ENCODE results near the gene MEOX1. TPM values are rescaled to one million over a fixed set of nuclear protein-coding genes. Genes with fewer than 3 reads are reported as not detected.

The MEOX1 gene
- total RNA-seq, 1 experiment from 2014 or later, result not detected

DNA sequence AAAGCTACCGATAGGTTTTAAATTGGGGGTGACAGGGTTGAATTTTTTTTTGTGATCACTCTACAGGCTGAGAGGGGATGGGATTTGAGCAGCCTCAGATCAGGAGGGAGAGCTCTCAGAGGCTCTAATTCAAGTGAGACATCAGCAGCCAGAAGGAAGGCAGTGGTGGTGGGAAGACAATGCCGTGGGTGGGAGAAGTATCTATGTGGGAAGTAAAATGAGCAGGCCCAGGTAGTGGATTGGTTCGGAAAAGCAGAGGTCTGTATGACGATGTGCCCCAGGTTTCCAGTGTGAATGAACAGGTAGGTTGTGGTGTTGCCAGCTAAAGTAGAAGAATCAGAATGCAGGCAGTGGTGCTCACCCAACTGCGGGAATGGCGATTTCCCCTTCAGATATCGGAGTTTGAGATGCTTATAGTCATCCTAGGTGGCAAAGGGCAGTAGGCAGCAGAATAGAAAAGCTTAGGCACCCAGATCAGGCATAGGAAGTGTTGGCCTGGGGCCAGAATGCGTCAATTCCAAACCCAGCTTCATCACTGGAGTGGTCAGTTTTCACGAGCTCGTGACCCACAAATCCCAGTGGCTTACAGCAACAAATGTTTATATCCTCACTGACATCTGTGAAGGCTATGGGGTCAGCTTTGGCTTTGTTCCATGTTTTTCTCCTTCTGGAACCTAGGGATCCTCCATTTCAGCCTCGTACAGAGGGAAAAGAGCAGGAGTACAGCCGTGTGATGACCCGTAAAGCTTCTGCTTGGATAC is 24.0 kb downstream of the MEOX1 start:
- no TSS peak for BruUV-seq (replicated peaks)
- no peak overlapping the region for H3K27ac Mint-ChIP-seq (ENCODE audit: unreplicated experiment)
- no peak for DNase-seq
- TF ChIP-seq, protein P1, sequence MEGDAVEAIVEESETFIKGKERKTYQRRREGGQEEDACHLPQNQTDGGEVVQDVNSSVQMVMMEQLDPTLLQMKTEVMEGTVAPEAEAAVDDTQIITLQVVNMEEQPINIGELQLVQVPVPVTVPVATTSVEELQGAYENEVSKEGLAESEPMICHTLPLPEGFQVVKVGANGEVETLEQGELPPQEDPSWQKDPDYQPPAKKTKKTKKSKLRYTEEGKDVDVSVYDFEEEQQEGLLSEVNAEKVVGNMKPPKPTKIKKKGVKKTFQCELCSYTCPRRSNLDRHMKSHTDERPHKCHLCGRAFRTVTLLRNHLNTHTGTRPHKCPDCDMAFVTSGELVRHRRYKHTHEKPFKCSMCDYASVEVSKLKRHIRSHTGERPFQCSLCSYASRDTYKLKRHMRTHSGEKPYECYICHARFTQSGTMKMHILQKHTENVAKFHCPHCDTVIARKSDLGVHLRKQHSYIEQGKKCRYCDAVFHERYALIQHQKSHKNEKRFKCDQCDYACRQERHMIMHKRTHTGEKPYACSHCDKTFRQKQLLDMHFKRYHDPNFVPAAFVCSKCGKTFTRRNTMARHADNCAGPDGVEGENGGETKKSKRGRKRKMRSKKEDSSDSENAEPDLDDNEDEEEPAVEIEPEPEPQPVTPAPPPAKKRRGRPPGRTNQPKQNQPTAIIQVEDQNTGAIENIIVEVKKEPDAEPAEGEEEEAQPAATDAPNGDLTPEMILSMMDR (IDR thresholded peaks at IDR 0.05; ENCODE audit: unreplicated experiment), result no peak
- CTCF ChIA-PET, result interaction anchor here (0.6 to 0.8 kb wide), 3 partner anchors 47 to 68 kb away, joined by 3 read pairs; no protein-coding TSS in a partner anchor
- peaks cover 83% of the 10 kb centered on the region for H3K27me3 Mint-ChIP-seq (ENCODE audit: unreplicated experiment)
- no peaks in the 10 kb centered on the region for H3K4me1 Mint-ChIP-seq (ENCODE audit: low read depth, unreplicated experiment)
- H3K9me3 Mint-ChIP-seq (ENCODE audit: low read depth, unreplicated experiment), result no peaks in the 10 kb centered on the region
- H3K36me3 Mint-ChIP-seq (ENCODE audit: insufficient read depth, unreplicated experiment), result no peaks in the 10 kb centered on the region
- no peak overlapping the region for H3K4me3 Mint-ChIP-seq (ENCODE audit: low read depth, unreplicated experiment)
- intact Hi-C loops (cut with micrococcal nuclease; ENCODE audit: unreplicated experiment), result no loop called here

- TF ChIP-seq, protein P1 (IDR thresholded peaks at IDR 0.05; ENCODE audit: unreplicated experiment), result no peak
- H3K27ac Mint-ChIP-seq (ENCODE audit: unreplicated experiment), result no peak overlapping the region
- BruUV-seq (replicated peaks), result no TSS peak
- no peaks in the 10 kb centered on the region for H3K36me3 Mint-ChIP-seq (ENCODE audit: insufficient read depth, unreplicated experiment)
- intact Hi-C loops (cut with micrococcal nuclease; ENCODE audit: unreplicated experiment), result no loop called here
- no peak overlapping the region for H3K4me3 Mint-ChIP-seq (ENCODE audit: low read depth, unreplicated experiment)
- CTCF ChIA-PET, result no interaction called here
- H3K27me3 Mint-ChIP-seq (ENCODE audit: unreplicated experiment), result peaks cover 92% of the 10 kb centered on the region
- H3K4me1 Mint-ChIP-seq (ENCODE audit: low read depth, unreplicated experiment), result no peaks in the 10 kb centered on the region
- no peaks in the 10 kb centered on the region for H3K9me3 Mint-ChIP-seq (ENCODE audit: low read depth, unreplicated experiment)
- no peak for DNase-seq
These were observed 25.3 kb downstream of the MEOX1 start for GRCh38 chr17:43636426-43636825.

- no TSS peak for BruUV-seq (replicated peaks)
- Mint-ChIP-seq H3K27me3 (ENCODE audit: unreplicated experiment) (peaks cover 96% of the 10 kb centered on the region), H3K4me1 (ENCODE audit: low read depth, unreplicated experiment) (no peaks in the 10 kb centered on the region), H3K4me3 (ENCODE audit: low read depth, unreplicated experiment) (no peak overlapping the region), H3K9me3 (ENCODE audit: low read depth, unreplicated experiment) (no peaks in the 10 kb centered on the region), H3K36me3 (ENCODE audit: insufficient read depth, unreplicated experiment) (no peaks in the 10 kb centered on the region), H3K27ac (ENCODE audit: unreplicated experiment) (no peak overlapping the region)
- TF ChIP-seq, protein P1 (IDR thresholded peaks at IDR 0.05; ENCODE audit: unreplicated experiment), result no peak
- no peak for DNase-seq
- CTCF ChIA-PET, result interaction anchor here (0.6 to 1.4 kb wide), 3 partner anchors 9 to 110 kb away, joined by 3 to 6 read pairs (median 3); no protein-coding TSS in a partner anchor
- intact Hi-C loops (cut with micrococcal nuclease; ENCODE audit: unreplicated experiment), result no loop called here
These were observed 27.1 kb downstream of the MEOX1 start for GRCh38 chr17:43634591-43635125.

DNA sequence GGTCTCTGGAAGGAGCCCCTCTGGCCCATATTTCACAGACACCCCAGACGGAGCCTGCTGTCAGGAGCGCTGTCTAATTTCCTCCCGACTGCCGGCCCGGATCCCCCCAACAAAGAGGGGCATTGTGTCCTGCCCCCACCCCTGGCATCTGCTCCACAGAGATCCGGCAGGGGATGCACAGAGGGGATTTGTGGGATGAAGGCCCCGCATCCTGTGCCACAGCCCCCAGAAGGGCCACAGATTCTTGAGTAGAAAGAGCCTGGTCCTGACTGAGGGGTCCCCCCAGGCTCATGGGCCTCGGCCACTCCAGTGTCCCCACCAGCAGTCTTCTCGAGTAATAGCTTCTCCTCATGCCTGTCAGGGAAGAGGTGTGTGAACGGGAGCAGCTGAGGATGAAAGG is 29.5 kb downstream of the MEOX1 start:
- intact Hi-C loops (cut with micrococcal nuclease; ENCODE audit: unreplicated experiment), result no loop called here
- Mint-ChIP-seq H3K36me3 (ENCODE audit: insufficient read depth, unreplicated experiment) (no peaks in the 10 kb centered on the region), H3K9me3 (ENCODE audit: low read depth, unreplicated experiment) (no peaks in the 10 kb centered on the region), H3K4me1 (ENCODE audit: low read depth, unreplicated experiment) (no peaks in the 10 kb centered on the region), H3K4me3 (ENCODE audit: low read depth, unreplicated experiment) (no peak overlapping the region), H3K27ac (ENCODE audit: unreplicated experiment) (no peak overlapping the region), H3K27me3 (ENCODE audit: unreplicated experiment) (peaks cover 96% of the 10 kb centered on the region)
- DNase-seq, result no peak
- BruUV-seq (replicated peaks), result no TSS peak
- TF ChIP-seq, protein P1 (IDR thresholded peaks at IDR 0.05; ENCODE audit: unreplicated experiment), result no peak
- CTCF ChIA-PET, result no interaction called here

Measured in Calu3 (cell line).